Duodenal mucosa (tissue), 2 donors: ENCODE measurements around the gene HLA-DPB1.

ENCODE experiments used
- H3K27ac ChIP-seq: one replicate; pipeline ENCODE4 v1.7.0; 2013; ENCODE audit warnings: low read depth, low read length
- H3K27me3 ChIP-seq, 2 donors: one replicate each; pipeline ENCODE4 v1.7.0; 2013; ENCODE audit warnings: low read length in 2 of 2, control low read depth in 1 of 2; ENCODE audit not compliant: insufficient read depth in 2 of 2, control insufficient read depth in 1 of 2
- H3K36me3 ChIP-seq, 2 donors: one replicate each; pipeline ENCODE4 v1.7.0; 2013; ENCODE audit warnings: low read length in 2 of 2, control low read depth in 1 of 2; ENCODE audit not compliant: insufficient read depth in 2 of 2, control insufficient read depth in 1 of 2
- H3K4me1 ChIP-seq, 2 donors: one replicate each; pipeline ENCODE4 v1.7.0; 2013; ENCODE audit warnings: low read length in 2 of 2, control low read depth in 1 of 2; ENCODE audit not compliant: insufficient read depth in 2 of 2, control insufficient read depth in 1 of 2
- H3K4me3 ChIP-seq, 2 donors: one replicate each; pipeline ENCODE4 v1.7.0; 2013; ENCODE audit warnings: low read length in 2 of 2, low read depth in 1 of 2
- H3K9ac ChIP-seq, 2 donors: one replicate each; pipeline ENCODE4 v1.7.0; 2013; ENCODE audit warnings: low read length in 2 of 2, low read depth in 1 of 2
- H3K9me3 ChIP-seq, 2 donors: one replicate each; pipeline ENCODE4 v1.7.0; 2013; ENCODE audit warnings: low read length in 2 of 2, control low read depth in 1 of 2; ENCODE audit not compliant: control insufficient read depth in 1 of 2

Gene HLA-DPB1

GRCh38 chr6:33114406-33114805 lies 38.6 kb downstream of the HLA-DPB1 start:
- Histone ChIP-seq H3K36me3 (no peaks in the 10 kb centered on the region), H3K27me3 (peaks cover 28 to 43% of the 10 kb centered on the region in 2 donors), H3K4me3 (no peak overlapping the region), H3K4me1 (no peaks in the 10 kb centered on the region), H3K27ac (no peak overlapping the region), H3K9ac (no peak overlapping the region), H3K9me3 (no peaks in the 10 kb centered on the region)

- H3K27me3 ChIP-seq: peaks cover 28 to 43% of the 10 kb centered on the region in 2 donors
- H3K27ac ChIP-seq: no peak overlapping the region
- H3K36me3 ChIP-seq: no peaks in the 10 kb centered on the region
Measured at GRCh38 chr6:33116417-33116816, 40.6 kb downstream of the HLA-DPB1 start.

GRCh38 chr6:33116841-33117711 lies 41.3 kb downstream of the HLA-DPB1 start:
- peaks cover 28 to 43% of the 10 kb centered on the region in 2 donors for H3K27me3 ChIP-seq

More at GRCh38 chr6:33116417-33116816, 40.6 kb downstream of the HLA-DPB1 start:
- Histone ChIP-seq H3K4me3 (no peak overlapping the region), H3K9ac (no peak overlapping the region), H3K9me3 (no peaks in the 10 kb centered on the region), H3K4me1 (no peaks in the 10 kb centered on the region)

GRCh38 chr6:33117811-33118277 lies 42.1 kb downstream of the HLA-DPB1 start:
- Histone ChIP-seq H3K9ac (no peak overlapping the region), H3K36me3 (no peaks in the 10 kb centered on the region), H3K4me3 (no peak overlapping the region), H3K27me3 (peaks cover 26 to 40% of the 10 kb centered on the region in 2 donors), H3K4me1 (no peaks in the 10 kb centered on the region), H3K27ac (no peak overlapping the region), H3K9me3 (no peaks in the 10 kb centered on the region)

More at GRCh38 chr6:33116841-33117711, 41.3 kb downstream of the HLA-DPB1 start:
- no peaks in the 10 kb centered on the region for H3K9me3 ChIP-seq
- no peak overlapping the region for H3K9ac ChIP-seq
- no peak overlapping the region for H3K4me3 ChIP-seq
- H3K4me1 ChIP-seq: no peaks in the 10 kb centered on the region
- no peak overlapping the region for H3K27ac ChIP-seq
- H3K36me3 ChIP-seq: no peaks in the 10 kb centered on the region

GRCh38 chr6:33118525-33119123 lies 42.8 kb downstream of the HLA-DPB1 start:
- Histone ChIP-seq H3K4me3 (no peak overlapping the region), H3K4me1 (no peaks in the 10 kb centered on the region), H3K27ac (no peak overlapping the region), H3K9ac (no peak overlapping the region), H3K9me3 (peaks cover 3 to 6% of the 10 kb centered on the region in 2 donors), H3K27me3 (peaks cover 24 to 32% of the 10 kb centered on the region in 2 donors), H3K36me3 (no peaks in the 10 kb centered on the region)

GRCh38 chr6:33120001-33120400 lies 44.2 kb downstream of the HLA-DPB1 start:
- Histone ChIP-seq H3K4me3 (no peak overlapping the region), H3K27ac (no peak overlapping the region), H3K4me1 (no peaks in the 10 kb centered on the region), H3K27me3 (peaks cover 19 to 25% of the 10 kb centered on the region in 2 donors), H3K36me3 (no peaks in the 10 kb centered on the region), H3K9me3 (peaks cover 9 to 14% of the 10 kb centered on the region in 2 donors), H3K9ac (no peak overlapping the region)

- H3K4me3 ChIP-seq: no peak overlapping the region
- no peak overlapping the region for H3K27ac ChIP-seq
- no peaks in the 10 kb centered on the region for H3K27me3 ChIP-seq
- H3K36me3 ChIP-seq: no peaks in the 10 kb centered on the region
- no peaks in the 10 kb centered on the region for H3K4me1 ChIP-seq
- peaks cover 9 to 14% of the 10 kb centered on the region in 2 donors for H3K9me3 ChIP-seq
- H3K9ac ChIP-seq: no peak overlapping the region
Measured at GRCh38 chr6:33123181-33123580, 47.4 kb downstream of the HLA-DPB1 start.

GRCh38 chr6:33123732-33124524 lies 48.1 kb downstream of the HLA-DPB1 start:
- Histone ChIP-seq H3K4me3 (no peak overlapping the region), H3K9me3 (peaks cover 9 to 14% of the 10 kb centered on the region in 2 donors), H3K27me3 (no peaks in the 10 kb centered on the region)

GRCh38 chr6:33124525-33124901 lies 48.7 kb downstream of the HLA-DPB1 start:
- Histone ChIP-seq H3K4me3 (no peak overlapping the region), H3K27ac (no peak overlapping the region), H3K36me3 (no peaks in the 10 kb centered on the region), H3K4me1 (no peaks in the 10 kb centered on the region), H3K9ac (no peak overlapping the region), H3K27me3 (no peaks in the 10 kb centered on the region), H3K9me3 (peaks cover 9 to 14% of the 10 kb centered on the region in 2 donors)

More at GRCh38 chr6:33123732-33124524, 48.1 kb downstream of the HLA-DPB1 start:
- Histone ChIP-seq H3K36me3 (no peaks in the 10 kb centered on the region), H3K4me1 (no peaks in the 10 kb centered on the region), H3K27ac (no peak overlapping the region), H3K9ac (no peak overlapping the region)
